SK-N-MC (cell line): ENCODE measurements around the gene CPB1.

Experiments
- EZH2 ChIP-seq: fragments of 200-600 bp; sonication (generic); IDR thresholded peaks from one replicate; pipeline ENCODE4 v1.6.1; 2017; ENCODE audit warnings: antibody characterized with exemption
- FOXP2 ChIP-seq: optimal IDR thresholded peaks from 2 replicates; pipeline ENCODE3; 2011; ENCODE audit warnings: mild to moderate bottlenecking, moderate library complexity; ENCODE audit not compliant: insufficient read depth; ENCODE audit errors: extremely low read length, control extremely low read depth
- POLR2AphosphoS5 ChIP-seq: IDR thresholded peaks from 2 replicates; pipeline ENCODE4 v1.6.1; 2012; ENCODE audit warnings: mild to moderate bottlenecking, low read depth, low read length, borderline replicate concordance

DNA sequence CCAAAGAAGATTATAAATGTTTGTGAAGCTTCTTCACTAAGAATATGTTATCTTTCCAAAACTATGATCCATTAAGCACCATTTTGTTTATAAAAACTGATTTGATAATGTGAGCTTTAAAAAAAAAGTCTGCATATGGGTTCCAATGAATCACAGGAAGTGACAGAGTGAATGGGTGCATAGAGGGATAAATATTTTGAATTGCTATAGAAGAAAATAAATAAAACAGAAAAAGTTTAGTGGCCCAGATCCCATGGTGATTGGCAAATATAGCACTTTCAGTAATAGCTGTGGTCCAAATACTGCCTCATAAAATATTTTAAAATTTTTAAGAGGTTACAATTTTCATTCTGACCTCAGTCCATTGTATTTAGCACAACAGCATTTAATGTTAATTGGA, 56.6 kb downstream of the CPB1 start:
- TF ChIP-seq FOXP2: no peak
- no peak for TF ChIP-seq POLR2AphosphoS5
- no peak for TF ChIP-seq EZH2
